ENCODE results near the gene NAA10.

NAA10 gene

GRCh38 chrX:153900831-153901752 is 33.7 kb downstream of the NAA10 start:
- Histone ChIP-seq H3K9me3 (replicated peaks in 1 of 11) (peaks cover 4 to 22% (median 11%) of the 10 kb centered on the region in 11 experiments; a peak in 16 of 22 replicates), H3K4me1 (peaks cover 53 to 66% (median 60%) of the 10 kb centered on the region in 10 experiments), H4K20me1 (peaks cover 0 to 43% (median 18%) of the 10 kb centered on the region in 11 experiments; a peak in 18 of 22 replicates), H3K36me3 (no peaks in the 10 kb centered on the region), H3K9ac (peak overlapping the region in 10 of 11 experiments; percentile 39 to 69 (median 58); a peak in 18 of 22 replicates), H3K4me2 (peak overlapping the region; percentile 65 to 79 (median 70)), H3K27ac (peak overlapping the region; percentile 60 to 79 (median 69); a peak in 21 of 22 replicates), H3K27me3 (peaks cover 68 to 95% (median 87%) of the 10 kb centered on the region in 11 experiments), H3K4me3 (peak overlapping the region in 1 of 10 experiments; percentile 28; a peak in 1 of 20 replicates)
- peak in 8 of 11 experiments; percentile 17 to 97 (median 68); a peak in 12 of 22 replicates for TF ChIP-seq Cebpa-rat (IDR thresholded peaks at IDR 0.05)

GRCh38 chrX:153897899-153898298 is 36.9 kb downstream of the NAA10 start:
- Histone ChIP-seq H4K20me1 (peaks cover 0 to 15% (median 7%) of the 10 kb centered on the region in 11 experiments; a peak in 8 of 22 replicates), H3K9ac (no peak overlapping the region), H3K36me3 (no peaks in the 10 kb centered on the region), H3K27me3 (peaks cover 91 to 100% (median 100%) of the 10 kb centered on the region in 11 experiments), H3K9me3 (replicated peaks in 1 of 11) (peaks cover 15 to 40% (median 26%) of the 10 kb centered on the region in 11 experiments; a peak in 20 of 22 replicates), H3K4me1 (peaks cover 34 to 51% (median 43%) of the 10 kb centered on the region in 10 experiments), H3K27ac (no peak overlapping the region), H3K4me2 (no peak overlapping the region), H3K4me3 (no peak overlapping the region)
- TF ChIP-seq Cebpa-rat (IDR thresholded peaks at IDR 0.05), result no peak

DNA sequence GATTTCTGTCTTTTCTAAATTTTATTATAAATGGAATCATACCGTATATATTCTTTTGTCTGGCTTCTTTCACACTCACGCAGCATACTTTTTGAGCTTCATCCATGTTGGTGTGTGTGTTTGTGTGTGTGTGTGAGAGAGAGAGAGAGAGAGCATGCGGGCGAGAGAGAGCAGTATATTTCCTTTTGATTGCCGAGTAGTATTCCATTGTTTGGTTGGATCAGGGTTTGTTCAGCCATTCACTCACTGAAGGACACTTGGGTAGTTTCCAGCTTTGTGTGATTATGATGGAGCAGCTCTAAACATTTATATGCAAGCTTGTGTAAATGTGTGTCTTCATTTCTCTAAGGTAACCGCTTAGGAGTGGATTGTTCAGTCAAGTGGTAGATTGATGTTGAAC is 45.7 kb downstream of the NAA10 start:
- H3K4me3 ChIP-seq, result no peak overlapping the region
- peaks cover 0 to 47% (median 22%) of the 10 kb centered on the region in 11 experiments; a peak in 10 of 22 replicates for H3K9me3 ChIP-seq (replicated peaks in 1 of 11)
- no peak for TF ChIP-seq Cebpa-rat (IDR thresholded peaks at IDR 0.05)
- H3K27me3 ChIP-seq, result peaks cover 59 to 98% (median 92%) of the 10 kb centered on the region in 11 experiments
- H3K4me1 ChIP-seq, result peaks cover 21 to 43% (median 32%) of the 10 kb centered on the region in 10 experiments
- no peak overlapping the region for H3K4me2 ChIP-seq
- no peak overlapping the region for H3K27ac ChIP-seq
- no peak overlapping the region for H3K9ac ChIP-seq
- H4K20me1 ChIP-seq, result peaks cover 0 to 30% (median 10%) of the 10 kb centered on the region in 11 experiments; a peak in 15 of 22 replicates
- H3K36me3 ChIP-seq, result no peaks in the 10 kb centered on the region

DNA sequence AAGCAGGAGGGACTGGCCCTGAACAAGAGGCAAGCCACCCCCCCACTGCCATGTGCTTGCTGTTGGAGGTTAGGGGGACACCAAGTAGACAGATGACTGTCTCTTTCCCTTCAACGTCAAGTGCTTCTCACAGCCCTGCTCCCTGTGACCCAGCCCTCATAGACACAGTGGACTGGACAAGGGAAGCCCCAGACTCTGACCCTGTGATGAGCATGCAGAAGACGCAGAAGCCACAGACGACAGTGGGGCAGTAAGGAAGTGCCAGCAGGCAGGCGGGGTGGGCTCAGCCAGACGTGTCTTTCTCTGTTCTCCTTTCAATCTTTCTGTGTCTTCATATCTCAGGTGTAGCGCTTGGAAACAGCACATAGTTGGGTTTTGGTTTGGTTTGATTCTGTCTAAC is 46.5 kb downstream of the NAA10 start:
- peaks cover 59 to 98% (median 92%) of the 10 kb centered on the region in 11 experiments for H3K27me3 ChIP-seq
- H3K4me3 ChIP-seq, result no peak overlapping the region
- peaks cover 21 to 43% (median 32%) of the 10 kb centered on the region in 10 experiments for H3K4me1 ChIP-seq
- H3K36me3 ChIP-seq, result no peaks in the 10 kb centered on the region
- H3K9me3 ChIP-seq (replicated peaks in 1 of 11), result peaks cover 0 to 47% (median 22%) of the 10 kb centered on the region in 11 experiments; a peak in 9 of 22 replicates
- no peak for TF ChIP-seq Cebpa-rat (IDR thresholded peaks at IDR 0.05)
- H3K9ac ChIP-seq, result no peak overlapping the region
- H4K20me1 ChIP-seq, result peaks cover 0 to 38% (median 14%) of the 10 kb centered on the region in 11 experiments; a peak in 16 of 22 replicates
- H3K4me2 ChIP-seq, result peak overlapping the region in 10 of 11 experiments; percentile 13 to 44 (median 27); a peak in 13 of 22 replicates
- H3K27ac ChIP-seq, result no peak overlapping the region

- no peak overlapping the region for H3K9ac ChIP-seq
- no peak overlapping the region for H3K27ac ChIP-seq
- H3K4me2 ChIP-seq, result peak overlapping the region in 5 of 11 experiments; percentile 18 to 38 (median 21); a peak in 5 of 22 replicates
- H3K4me1 ChIP-seq, result peaks cover 31 to 53% (median 42%) of the 10 kb centered on the region in 10 experiments
- no peak overlapping the region for H3K4me3 ChIP-seq
- H3K27me3 ChIP-seq, result peaks cover 61 to 98% (median 93%) of the 10 kb centered on the region in 11 experiments
- H4K20me1 ChIP-seq, result peaks cover 0 to 47% (median 18%) of the 10 kb centered on the region in 11 experiments; a peak in 16 of 22 replicates
- TF ChIP-seq Cebpa-rat (IDR thresholded peaks at IDR 0.05), result no peak
- H3K36me3 ChIP-seq, result no peaks in the 10 kb centered on the region
- H3K9me3 ChIP-seq (replicated peaks in 1 of 11), result peaks cover 0 to 47% (median 22%) of the 10 kb centered on the region in 11 experiments; a peak in 9 of 22 replicates
Observed at GRCh38 chrX:153887385-153887784, 47.5 kb downstream of the NAA10 start.

DNA sequence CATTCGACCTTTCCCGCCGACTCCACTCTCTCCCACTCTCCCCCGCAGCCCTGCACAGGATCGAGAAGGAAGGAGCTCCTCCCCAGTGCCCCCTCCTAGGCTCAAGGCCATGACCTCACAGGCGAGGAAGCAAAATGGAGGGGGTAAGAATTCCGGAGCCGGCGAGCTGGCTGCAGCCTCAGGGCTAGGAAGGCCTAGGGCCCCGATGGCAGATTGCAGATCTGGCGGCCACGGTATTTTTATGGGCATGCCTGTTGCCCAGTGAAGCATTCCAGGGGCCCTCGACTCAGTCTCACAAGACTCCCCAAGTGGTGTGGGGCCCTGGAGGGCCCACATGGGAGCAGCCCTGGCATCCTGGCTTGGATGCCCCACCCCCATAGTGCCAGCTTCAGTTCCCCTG is 47.9 kb downstream of the NAA10 start:
- no peaks in the 10 kb centered on the region for H3K36me3 ChIP-seq
- H3K9me3 ChIP-seq (replicated peaks in 1 of 11), result peaks cover 0 to 47% (median 22%) of the 10 kb centered on the region in 11 experiments; a peak in 9 of 22 replicates
- peaks cover 35 to 57% (median 47%) of the 10 kb centered on the region in 10 experiments for H3K4me1 ChIP-seq
- H3K9ac ChIP-seq, result no peak overlapping the region
- no peak overlapping the region for H3K4me3 ChIP-seq
- no peak for TF ChIP-seq Cebpa-rat (IDR thresholded peaks at IDR 0.05)
- peaks cover 0 to 49% (median 21%) of the 10 kb centered on the region in 11 experiments; a peak in 17 of 22 replicates for H4K20me1 ChIP-seq
- H3K27ac ChIP-seq, result no peak overlapping the region
- H3K27me3 ChIP-seq, result peaks cover 61 to 98% (median 93%) of the 10 kb centered on the region in 11 experiments
- peak overlapping the region in 7 of 11 experiments; percentile 21 to 53 (median 38); a peak in 7 of 22 replicates for H3K4me2 ChIP-seq

DNA sequence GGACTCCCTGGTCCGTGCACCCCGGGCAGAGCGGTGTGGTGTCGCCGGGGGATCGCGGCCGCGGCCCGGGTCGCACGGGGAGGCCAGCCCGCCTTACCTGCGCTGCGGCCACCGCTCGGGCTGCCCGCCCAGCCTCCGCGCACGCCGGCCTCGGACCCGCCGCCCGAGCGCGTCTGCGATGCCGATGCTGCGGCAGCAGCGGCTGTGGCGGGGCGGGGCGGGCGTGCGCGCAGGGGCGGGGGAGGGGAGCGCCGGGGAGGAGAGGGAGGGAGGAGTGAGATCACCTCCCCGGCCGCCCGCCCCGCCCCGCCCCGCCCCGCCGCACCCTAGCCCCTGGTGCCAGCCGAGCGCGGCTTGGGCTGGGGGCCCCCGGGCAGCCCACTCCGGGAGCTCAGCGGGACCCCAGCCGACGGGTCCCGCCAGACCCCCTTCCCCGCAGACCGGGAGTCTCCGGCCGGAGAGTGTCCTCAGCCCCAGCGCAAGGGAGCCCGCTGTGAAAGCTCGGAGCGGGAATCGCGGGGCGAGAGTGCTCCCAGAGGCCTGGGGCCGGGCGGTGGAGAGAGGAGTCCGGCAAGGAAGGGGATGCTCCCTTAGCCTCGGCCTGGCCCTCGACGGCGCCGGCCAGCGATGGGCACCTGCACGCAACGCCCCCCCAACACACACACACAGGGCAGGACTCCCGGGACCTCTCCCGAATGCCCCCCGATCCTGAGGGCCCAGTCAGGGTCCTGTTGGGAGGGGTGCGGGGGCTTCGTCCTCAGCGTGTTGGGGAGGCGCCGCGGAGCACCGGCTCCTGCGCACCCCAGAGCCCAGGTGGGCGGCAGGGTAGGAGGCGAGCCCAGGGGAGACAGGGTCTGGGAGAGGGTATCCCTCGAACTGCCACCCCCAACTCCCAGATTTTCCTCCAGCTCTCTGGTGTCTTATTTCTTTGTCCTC is 48.6 kb downstream of the NAA10 start, which contains the start of gene L1CAM:
L1CAM (minus strand) TSS at position 206 of the 936 bp plus-strand sequence. CDS start 10,337 bp downstream, outside the sequence.
- Histone ChIP-seq H3K4me2 (peak within 1 kb of the TSS; percentile 64 to 86 (median 82)), H3K9ac (peak within 1 kb of the TSS in 6 of 11 experiments; percentile 30 to 57 (median 47); a peak in 10 of 22 replicates), H3K4me3 (peak within 1 kb of the TSS; percentile 47 to 67 (median 58))

More for the DNA sequence above, 48.6 kb downstream of the NAA10 start, which contains the start of gene L1CAM:
- Histone ChIP-seq H3K27me3 (peaks cover 65 to 99% (median 93%) of the 10 kb centered on the region in 11 experiments), H3K4me1 (peaks cover 42 to 64% (median 53%) of the 10 kb centered on the region in 10 experiments), H4K20me1 (peaks cover 0 to 54% (median 28%) of the 10 kb centered on the region in 11 experiments; a peak in 17 of 22 replicates), H3K36me3 (no peaks in the 10 kb centered on the region), H3K27ac (no peak within 1 kb of the TSS), H3K9me3 (replicated peaks in 1 of 11) (peaks cover 0 to 47% (median 22%) of the 10 kb centered on the region in 11 experiments; a peak in 9 of 22 replicates)
- TF ChIP-seq Cebpa-rat (IDR thresholded peaks at IDR 0.05), result no peak
